ENCODE measurements around the gene TSPO2. TPM values are rescaled to one million over a fixed set of nuclear protein-coding genes. Genes with fewer than 3 reads are reported as not detected.

Gene TSPO2
- total RNA-seq, 1 experiment from 2014 or later = not detected

DNA sequence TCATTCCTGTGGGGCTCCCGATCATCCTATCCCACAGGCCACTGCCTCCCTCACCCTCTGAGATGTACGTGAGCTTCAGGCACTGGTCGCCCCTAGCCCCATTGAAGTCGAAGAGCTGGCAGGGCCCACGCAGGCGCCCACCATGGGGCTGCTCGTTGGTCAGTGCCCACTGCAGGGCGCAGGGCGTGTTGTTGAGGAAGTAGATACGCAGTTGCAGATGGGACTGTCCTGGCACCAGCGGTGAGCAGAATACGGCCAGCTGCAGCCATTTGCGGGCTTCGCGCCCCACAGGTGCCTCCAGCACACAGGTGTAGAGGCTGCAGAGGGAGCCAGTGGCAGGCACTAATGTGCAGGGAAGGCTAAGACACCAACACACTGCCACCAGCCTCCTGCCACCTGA, 9.4 kb upstream of the TSPO2 start:
- Histone ChIP-seq H3K36me3 (ENCODE audit: control insufficient read depth in 1 of 2, insufficient read depth in 2 of 2, low read length in 2 of 2) (no peaks in the 10 kb centered on the region), H3K9me3 (ENCODE audit: control insufficient read depth in 1 of 2, insufficient read depth in 1 of 2, low read depth in 1 of 2, low read length in 2 of 2) (no peaks in the 10 kb centered on the region), H3K27ac (ENCODE audit: low read depth, low read length) (no peak overlapping the region), H3K4me2 (ENCODE audit: low read length) (no peak overlapping the region), H2AFZ (ENCODE audit: low read depth, low read length, poor library complexity, severe bottlenecking) (no peak overlapping the region), H3K9ac (ENCODE audit: low read length) (no peak overlapping the region), H3K27me3 (ENCODE audit: insufficient read depth, low read length) (no peaks in the 10 kb centered on the region), H3K4me3 (replicated peaks in 1 of 2; ENCODE audit: low read depth in 1 of 2, low read length in 2 of 2) (no peak overlapping the region), H3K79me2 (ENCODE audit: insufficient read depth, low read length) (no peaks in the 10 kb centered on the region), H4K20me1 (ENCODE audit: insufficient read depth) (no peaks in the 10 kb centered on the region), H3K9me2 (ENCODE audit: insufficient read depth) (no peaks in the 10 kb centered on the region), H3K4me1 (ENCODE audit: control insufficient read depth in 1 of 2, insufficient read depth in 2 of 2, low read length in 2 of 2) (peaks cover 9 to 22% of the 10 kb centered on the region in 2 experiments)
- no TSS peak for BruUV-seq (replicated peaks)
- ATAC-seq (no peak), DNase-seq (ENCODE audit: low read depth, low spot score) (no peak)
- RAD21 ChIA-PET (ENCODE audit: low non-redundant PET in 1 of 2, low total read pairs in 2 of 2, uncharacterized antibody in 2 of 2, unreplicated experiment in 2 of 2) = no interaction called here
- POLR2A ChIA-PET = interaction anchor here (0.6 kb wide), 1 partner anchor 1085 kb away, joined by 3 read pairs; no protein-coding TSS in a partner anchor
- TF ChIP-seq, protein P1, sequence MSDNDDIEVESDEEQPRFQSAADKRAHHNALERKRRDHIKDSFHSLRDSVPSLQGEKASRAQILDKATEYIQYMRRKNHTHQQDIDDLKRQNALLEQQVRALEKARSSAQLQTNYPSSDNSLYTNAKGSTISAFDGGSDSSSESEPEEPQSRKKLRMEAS (IDR thresholded peaks at IDR 0.05) = no peak
- TF ChIP-seq ZFX (IDR thresholded peaks at IDR 0.05) (no peak), SIN3A (IDR thresholded peaks at IDR 0.05; ENCODE audit: low read depth) (no peak), POLR2A (IDR thresholded peaks at IDR 0.05; ENCODE audit: borderline replicate concordance, extremely low read depth, insufficient read depth, insufficient read length) (no peak), FOSL1 (IDR thresholded peaks at IDR 0.05; ENCODE audit: low read depth) (no peak), RAD21 (IDR thresholded peaks at IDR 0.05; ENCODE audit: low read depth) (no peak), SP1 (IDR thresholded peaks at IDR 0.05; ENCODE audit: low read depth) (no peak), POLR2AphosphoS5 (IDR thresholded peaks at IDR 0.05; ENCODE audit: low read depth, low read length) (no peak), EGR1 (IDR thresholded peaks at IDR 0.05; ENCODE audit: low read depth) (no peak)
- TF ChIP-seq, protein P2, sequence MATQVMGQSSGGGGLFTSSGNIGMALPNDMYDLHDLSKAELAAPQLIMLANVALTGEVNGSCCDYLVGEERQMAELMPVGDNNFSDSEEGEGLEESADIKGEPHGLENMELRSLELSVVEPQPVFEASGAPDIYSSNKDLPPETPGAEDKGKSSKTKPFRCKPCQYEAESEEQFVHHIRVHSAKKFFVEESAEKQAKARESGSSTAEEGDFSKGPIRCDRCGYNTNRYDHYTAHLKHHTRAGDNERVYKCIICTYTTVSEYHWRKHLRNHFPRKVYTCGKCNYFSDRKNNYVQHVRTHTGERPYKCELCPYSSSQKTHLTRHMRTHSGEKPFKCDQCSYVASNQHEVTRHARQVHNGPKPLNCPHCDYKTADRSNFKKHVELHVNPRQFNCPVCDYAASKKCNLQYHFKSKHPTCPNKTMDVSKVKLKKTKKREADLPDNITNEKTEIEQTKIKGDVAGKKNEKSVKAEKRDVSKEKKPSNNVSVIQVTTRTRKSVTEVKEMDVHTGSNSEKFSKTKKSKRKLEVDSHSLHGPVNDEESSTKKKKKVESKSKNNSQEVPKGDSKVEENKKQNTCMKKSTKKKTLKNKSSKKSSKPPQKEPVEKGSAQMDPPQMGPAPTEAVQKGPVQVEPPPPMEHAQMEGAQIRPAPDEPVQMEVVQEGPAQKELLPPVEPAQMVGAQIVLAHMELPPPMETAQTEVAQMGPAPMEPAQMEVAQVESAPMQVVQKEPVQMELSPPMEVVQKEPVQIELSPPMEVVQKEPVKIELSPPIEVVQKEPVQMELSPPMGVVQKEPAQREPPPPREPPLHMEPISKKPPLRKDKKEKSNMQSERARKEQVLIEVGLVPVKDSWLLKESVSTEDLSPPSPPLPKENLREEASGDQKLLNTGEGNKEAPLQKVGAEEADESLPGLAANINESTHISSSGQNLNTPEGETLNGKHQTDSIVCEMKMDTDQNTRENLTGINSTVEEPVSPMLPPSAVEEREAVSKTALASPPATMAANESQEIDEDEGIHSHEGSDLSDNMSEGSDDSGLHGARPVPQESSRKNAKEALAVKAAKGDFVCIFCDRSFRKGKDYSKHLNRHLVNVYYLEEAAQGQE (IDR thresholded peaks at IDR 0.05; ENCODE audit: low read depth) = no peak
- TF ChIP-seq, protein P3, sequence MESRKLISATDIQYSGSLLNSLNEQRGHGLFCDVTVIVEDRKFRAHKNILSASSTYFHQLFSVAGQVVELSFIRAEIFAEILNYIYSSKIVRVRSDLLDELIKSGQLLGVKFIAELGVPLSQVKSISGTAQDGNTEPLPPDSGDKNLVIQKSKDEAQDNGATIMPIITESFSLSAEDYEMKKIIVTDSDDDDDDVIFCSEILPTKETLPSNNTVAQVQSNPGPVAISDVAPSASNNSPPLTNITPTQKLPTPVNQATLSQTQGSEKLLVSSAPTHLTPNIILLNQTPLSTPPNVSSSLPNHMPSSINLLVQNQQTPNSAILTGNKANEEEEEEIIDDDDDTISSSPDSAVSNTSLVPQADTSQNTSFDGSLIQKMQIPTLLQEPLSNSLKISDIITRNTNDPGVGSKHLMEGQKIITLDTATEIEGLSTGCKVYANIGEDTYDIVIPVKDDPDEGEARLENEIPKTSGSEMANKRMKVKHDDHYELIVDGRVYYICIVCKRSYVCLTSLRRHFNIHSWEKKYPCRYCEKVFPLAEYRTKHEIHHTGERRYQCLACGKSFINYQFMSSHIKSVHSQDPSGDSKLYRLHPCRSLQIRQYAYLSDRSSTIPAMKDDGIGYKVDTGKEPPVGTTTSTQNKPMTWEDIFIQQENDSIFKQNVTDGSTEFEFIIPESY (IDR thresholded peaks at IDR 0.05; ENCODE audit: extremely low read depth, insufficient replicate concordance, low read length) = no peak
- intact Hi-C loops (cut with micrococcal nuclease) = no loop called here
- CTCF ChIA-PET = no interaction called here
